GM12873 (cell line): Measurements from ENCODE around the gene GCH1.

Experiments used
- CTCF ChIP-seq: IDR thresholded peaks from 2 replicates; pipeline ENCODE4 v1.5.1; 2012; ENCODE audit warnings: low read depth, mild to moderate bottlenecking, moderate library complexity, low read length, control low read depth; ENCODE audit not compliant: insufficient read depth; ENCODE audit errors: missing control alignments

Gene GCH1

GRCh38 chr14:54935100-54935499 lies 32.5 kb upstream of the GCH1 start:
- TF ChIP-seq CTCF: no peak

- no peak for TF ChIP-seq CTCF
These were observed 30.4 kb upstream of the GCH1 start for GRCh38 chr14:54933006-54933405.

GRCh38 chr14:54931598-54932340 lies 29.1 kb upstream of the GCH1 start:
- TF ChIP-seq CTCF: no peak

- TF ChIP-seq CTCF: no peak
These were observed 28.5 kb upstream of the GCH1 start for GRCh38 chr14:54931101-54931500.

GRCh38 chr14:54929556-54929955 lies 26.9 kb upstream of the GCH1 start:
- TF ChIP-seq CTCF: no peak

- no peak for TF ChIP-seq CTCF
These were observed 25.6 kb upstream of the GCH1 start for GRCh38 chr14:54928216-54928615.

GRCh38 chr14:54927551-54927950 lies 24.9 kb upstream of the GCH1 start:
- no peak for TF ChIP-seq CTCF
